SK-N-SH treated with all-trans-retinoic acid at 6 μM for 48 hours (cell line): ENCODE data around the gene TNN.

ENCODE experiments used
- ATAC-seq: fragments of 200-7000 bp; cut with Tn5 transposase; 3 replicates; pipeline ENCODE4 v1.9.1; 2020; ENCODE audit warnings: mild to moderate bottlenecking, moderate library complexity
- ARNTL ChIP-seq: fragments of 450-650 bp; formaldehyde crosslinking; IDR thresholded peaks from 2 replicates; pipeline ENCODE4 v1.5.0; 2020; ENCODE audit warnings: low read depth, mild to moderate bottlenecking, moderate library complexity, borderline replicate concordance
- BACH2 ChIP-seq: fragments of 250-450 bp; sonication (Bioruptor Pico); IDR thresholded peaks from 2 replicates; pipeline ENCODE4 v1.9.0; 2021; ENCODE audit warnings: mild to moderate bottlenecking, borderline replicate concordance
- CSDC2 ChIP-seq: fragments of 250-450 bp; sonication (Bioruptor Pico); IDR thresholded peaks from 2 replicates; pipeline ENCODE4 v1.5.0; 2020; ENCODE audit warnings: mild to moderate bottlenecking, moderate library complexity
- CSRNP3 ChIP-seq: fragments of 250-450 bp; sonication (Bioruptor Pico); IDR thresholded peaks from 2 replicates; pipeline ENCODE4 v1.5.1; 2021; ENCODE audit warnings: mild to moderate bottlenecking, moderate library complexity
- ESRRG ChIP-seq: fragments of 250-450 bp; sonication (Bioruptor Pico); IDR thresholded peaks from 2 replicates; pipeline ENCODE4 v1.6.1; 2021; ENCODE audit warnings: mild to moderate bottlenecking
- GLIS3 ChIP-seq: fragments of 250-450 bp; sonication (Bioruptor Pico); IDR thresholded peaks from 2 replicates; pipeline ENCODE4 v1.5.0; 2020; ENCODE audit warnings: mild to moderate bottlenecking, moderate library complexity
- ISL1 ChIP-seq: fragments of 250-450 bp; sonication (Bioruptor Pico); IDR thresholded peaks from 2 replicates; pipeline ENCODE4 v2.1.2; 2022; ENCODE audit warnings: mild to moderate bottlenecking, moderate library complexity
- OSR1 ChIP-seq: fragments of 250-450 bp; sonication (Bioruptor Pico); IDR thresholded peaks from 2 replicates; pipeline ENCODE4 v1.8.0; 2022; ENCODE audit warnings: moderate library complexity, mild to moderate bottlenecking, inconsistent platforms
- PPARA ChIP-seq: fragments of 250-450 bp; sonication (Bioruptor Pico); IDR thresholded peaks from 2 replicates; pipeline ENCODE4 v1.5.0; 2020; ENCODE audit warnings: mild to moderate bottlenecking, borderline replicate concordance
- RARB ChIP-seq: fragments of 250-450 bp; sonication (Bioruptor Pico); IDR thresholded peaks from 2 replicates; pipeline ENCODE4 v1.8.0; 2021; ENCODE audit warnings: mild to moderate bottlenecking, moderate library complexity
- SNAI2 ChIP-seq: fragments of 250-450 bp; sonication (Bioruptor Pico); IDR thresholded peaks from 2 replicates; pipeline ENCODE4 v1.5.0; 2020; ENCODE audit warnings: mild to moderate bottlenecking, moderate library complexity
- TCF4 ChIP-seq: fragments of 250-450 bp; sonication (Bioruptor Pico); IDR thresholded peaks from 2 replicates; pipeline ENCODE4 v1.8.0; 2021; ENCODE audit warnings: mild to moderate bottlenecking, moderate library complexity, borderline replicate concordance
- ZFP3 ChIP-seq: fragments of 250-450 bp; sonication (Bioruptor Pico); IDR thresholded peaks from 2 replicates; pipeline ENCODE4 v1.5.0; 2020; ENCODE audit warnings: mild to moderate bottlenecking, moderate library complexity
- ZFP30 ChIP-seq: fragments of 450-650 bp; formaldehyde crosslinking; IDR thresholded peaks from 2 replicates; pipeline ENCODE4 v1.5.0; 2022; ENCODE audit warnings: mild to moderate bottlenecking, moderate library complexity
- ZNF565 ChIP-seq: fragments of 450-650 bp; formaldehyde crosslinking; conservative IDR thresholded peaks from 2 replicates; pipeline ENCODE4 v1.5.0; 2020; ENCODE audit warnings: low read depth, mild to moderate bottlenecking, moderate library complexity
- ZNF8 ChIP-seq: fragments of 450-650 bp; formaldehyde crosslinking; IDR thresholded peaks from 2 replicates; pipeline ENCODE4 v1.5.0; 2020; ENCODE audit warnings: mild to moderate bottlenecking, moderate library complexity
- TF ChIP-seq, protein P1 (sequence below): fragments of 250-450 bp; sonication (Bioruptor Pico); IDR thresholded peaks from 2 replicates; pipeline ENCODE4 v1.5.1; 2020; ENCODE audit warnings: low read depth, mild to moderate bottlenecking, moderate library complexity
- TF ChIP-seq, protein P2 (sequence below): fragments of 250-450 bp; sonication (Bioruptor Pico); IDR thresholded peaks from 2 replicates; pipeline ENCODE4 v1.8.0; 2020; ENCODE audit warnings: mild to moderate bottlenecking, moderate library complexity, borderline replicate concordance
- TF ChIP-seq, protein P3 (sequence below): fragments of 250-450 bp; sonication (Bioruptor Pico); IDR thresholded peaks from 2 replicates; pipeline ENCODE4 v1.5.0; 2020; ENCODE audit warnings: mild to moderate bottlenecking, moderate library complexity

Gene TNN

GRCh38 chr1:175036476-175036875 is 31.2 kb upstream of the TNN start:
- no peak for ATAC-seq
- TF ChIP-seq, protein P1, sequence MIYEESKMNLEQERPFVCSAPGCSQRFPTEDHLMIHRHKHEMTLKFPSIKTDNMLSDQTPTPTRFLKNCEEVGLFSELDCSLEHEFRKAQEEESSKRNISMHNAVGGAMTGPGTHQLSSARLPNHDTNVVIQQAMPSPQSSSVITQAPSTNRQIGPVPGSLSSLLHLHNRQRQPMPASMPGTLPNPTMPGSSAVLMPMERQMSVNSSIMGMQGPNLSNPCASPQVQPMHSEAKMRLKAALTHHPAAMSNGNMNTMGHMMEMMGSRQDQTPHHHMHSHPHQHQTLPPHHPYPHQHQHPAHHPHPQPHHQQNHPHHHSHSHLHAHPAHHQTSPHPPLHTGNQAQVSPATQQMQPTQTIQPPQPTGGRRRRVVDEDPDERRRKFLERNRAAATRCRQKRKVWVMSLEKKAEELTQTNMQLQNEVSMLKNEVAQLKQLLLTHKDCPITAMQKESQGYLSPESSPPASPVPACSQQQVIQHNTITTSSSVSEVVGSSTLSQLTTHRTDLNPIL (CRISPR knock-in tag): no peak
- no peak for TF ChIP-seq ZFP3
- TF ChIP-seq SNAI2 (CRISPR knock-in tag): no peak
- TF ChIP-seq, protein P2, sequence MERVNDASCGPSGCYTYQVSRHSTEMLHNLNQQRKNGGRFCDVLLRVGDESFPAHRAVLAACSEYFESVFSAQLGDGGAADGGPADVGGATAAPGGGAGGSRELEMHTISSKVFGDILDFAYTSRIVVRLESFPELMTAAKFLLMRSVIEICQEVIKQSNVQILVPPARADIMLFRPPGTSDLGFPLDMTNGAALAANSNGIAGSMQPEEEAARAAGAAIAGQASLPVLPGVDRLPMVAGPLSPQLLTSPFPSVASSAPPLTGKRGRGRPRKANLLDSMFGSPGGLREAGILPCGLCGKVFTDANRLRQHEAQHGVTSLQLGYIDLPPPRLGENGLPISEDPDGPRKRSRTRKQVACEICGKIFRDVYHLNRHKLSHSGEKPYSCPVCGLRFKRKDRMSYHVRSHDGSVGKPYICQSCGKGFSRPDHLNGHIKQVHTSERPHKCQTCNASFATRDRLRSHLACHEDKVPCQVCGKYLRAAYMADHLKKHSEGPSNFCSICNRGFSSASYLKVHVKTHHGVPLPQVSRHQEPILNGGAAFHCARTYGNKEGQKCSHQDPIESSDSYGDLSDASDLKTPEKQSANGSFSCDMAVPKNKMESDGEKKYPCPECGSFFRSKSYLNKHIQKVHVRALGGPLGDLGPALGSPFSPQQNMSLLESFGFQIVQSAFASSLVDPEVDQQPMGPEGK (CRISPR knock-in tag): no peak
- TF ChIP-seq ARNTL (CRISPR knock-in tag): no peak
- no peak for TF ChIP-seq PPARA
- TF ChIP-seq OSR1 (CRISPR knock-in tag): no peak
- no peak for TF ChIP-seq CSRNP3
- no peak for TF ChIP-seq BACH2 (CRISPR knock-in tag)
- TF ChIP-seq CSDC2 (CRISPR knock-in tag): no peak
- no peak for TF ChIP-seq RARB (CRISPR knock-in tag)
- TF ChIP-seq GLIS3: no peak
- no peak for TF ChIP-seq ESRRG (CRISPR knock-in tag)

DNA sequence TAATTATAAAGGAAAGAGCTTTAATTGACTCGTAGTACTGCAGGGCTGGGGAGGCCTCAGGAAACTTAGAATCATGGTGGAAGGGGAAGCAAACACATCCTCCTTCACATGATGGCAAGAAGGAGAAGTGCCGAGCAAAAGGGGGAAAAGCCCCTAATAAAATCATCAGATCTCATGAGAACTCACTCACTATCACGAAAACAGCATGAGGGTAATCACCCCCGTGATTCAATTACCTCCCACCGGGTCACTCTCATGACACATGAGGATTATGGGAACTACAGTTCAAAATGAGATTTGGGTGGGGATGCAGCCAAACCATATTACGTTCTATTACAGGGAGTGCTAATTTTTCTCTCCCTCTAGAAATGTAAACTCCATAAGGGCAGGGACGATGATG is 30.2 kb upstream of the TNN start:
- no peak for ATAC-seq

GRCh38 chr1:175040324-175040879 is 27.2 kb upstream of the TNN start:
- TF ChIP-seq ZNF565 (CRISPR knock-in tag) (no peak), TCF4 (CRISPR knock-in tag) (no peak), ZNF8 (CRISPR knock-in tag) (no peak)
- TF ChIP-seq, protein P3, sequence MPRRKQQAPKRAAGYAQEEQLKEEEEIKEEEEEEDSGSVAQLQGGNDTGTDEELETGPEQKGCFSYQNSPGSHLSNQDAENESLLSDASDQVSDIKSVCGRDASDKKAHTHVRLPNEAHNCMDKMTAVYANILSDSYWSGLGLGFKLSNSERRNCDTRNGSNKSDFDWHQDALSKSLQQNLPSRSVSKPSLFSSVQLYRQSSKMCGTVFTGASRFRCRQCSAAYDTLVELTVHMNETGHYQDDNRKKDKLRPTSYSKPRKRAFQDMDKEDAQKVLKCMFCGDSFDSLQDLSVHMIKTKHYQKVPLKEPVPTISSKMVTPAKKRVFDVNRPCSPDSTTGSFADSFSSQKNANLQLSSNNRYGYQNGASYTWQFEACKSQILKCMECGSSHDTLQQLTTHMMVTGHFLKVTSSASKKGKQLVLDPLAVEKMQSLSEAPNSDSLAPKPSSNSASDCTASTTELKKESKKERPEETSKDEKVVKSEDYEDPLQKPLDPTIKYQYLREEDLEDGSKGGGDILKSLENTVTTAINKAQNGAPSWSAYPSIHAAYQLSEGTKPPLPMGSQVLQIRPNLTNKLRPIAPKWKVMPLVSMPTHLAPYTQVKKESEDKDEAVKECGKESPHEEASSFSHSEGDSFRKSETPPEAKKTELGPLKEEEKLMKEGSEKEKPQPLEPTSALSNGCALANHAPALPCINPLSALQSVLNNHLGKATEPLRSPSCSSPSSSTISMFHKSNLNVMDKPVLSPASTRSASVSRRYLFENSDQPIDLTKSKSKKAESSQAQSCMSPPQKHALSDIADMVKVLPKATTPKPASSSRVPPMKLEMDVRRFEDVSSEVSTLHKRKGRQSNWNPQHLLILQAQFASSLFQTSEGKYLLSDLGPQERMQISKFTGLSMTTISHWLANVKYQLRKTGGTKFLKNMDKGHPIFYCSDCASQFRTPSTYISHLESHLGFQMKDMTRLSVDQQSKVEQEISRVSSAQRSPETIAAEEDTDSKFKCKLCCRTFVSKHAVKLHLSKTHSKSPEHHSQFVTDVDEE (CRISPR knock-in tag): no peak
- TF ChIP-seq, protein P2 (CRISPR knock-in tag): no peak
- TF ChIP-seq, all 23 proteins: peak for 0
- ATAC-seq: no peak

More for the DNA sequence above, 30.2 kb upstream of the TNN start:
- no peak for TF ChIP-seq ARNTL (CRISPR knock-in tag)

- no peak for ATAC-seq
- no peak for TF ChIP-seq ZFP30 (CRISPR knock-in tag)
- TF ChIP-seq ISL1 (CRISPR knock-in tag): no peak
- no peak for TF ChIP-seq BACH2 (CRISPR knock-in tag)
- TF ChIP-seq CSDC2 (CRISPR knock-in tag): no peak
Measured at GRCh38 chr1:175042650-175043049, 25.0 kb upstream of the TNN start.
